ENCODE data around the gene ABHD13.

The ABHD13 gene

DNA sequence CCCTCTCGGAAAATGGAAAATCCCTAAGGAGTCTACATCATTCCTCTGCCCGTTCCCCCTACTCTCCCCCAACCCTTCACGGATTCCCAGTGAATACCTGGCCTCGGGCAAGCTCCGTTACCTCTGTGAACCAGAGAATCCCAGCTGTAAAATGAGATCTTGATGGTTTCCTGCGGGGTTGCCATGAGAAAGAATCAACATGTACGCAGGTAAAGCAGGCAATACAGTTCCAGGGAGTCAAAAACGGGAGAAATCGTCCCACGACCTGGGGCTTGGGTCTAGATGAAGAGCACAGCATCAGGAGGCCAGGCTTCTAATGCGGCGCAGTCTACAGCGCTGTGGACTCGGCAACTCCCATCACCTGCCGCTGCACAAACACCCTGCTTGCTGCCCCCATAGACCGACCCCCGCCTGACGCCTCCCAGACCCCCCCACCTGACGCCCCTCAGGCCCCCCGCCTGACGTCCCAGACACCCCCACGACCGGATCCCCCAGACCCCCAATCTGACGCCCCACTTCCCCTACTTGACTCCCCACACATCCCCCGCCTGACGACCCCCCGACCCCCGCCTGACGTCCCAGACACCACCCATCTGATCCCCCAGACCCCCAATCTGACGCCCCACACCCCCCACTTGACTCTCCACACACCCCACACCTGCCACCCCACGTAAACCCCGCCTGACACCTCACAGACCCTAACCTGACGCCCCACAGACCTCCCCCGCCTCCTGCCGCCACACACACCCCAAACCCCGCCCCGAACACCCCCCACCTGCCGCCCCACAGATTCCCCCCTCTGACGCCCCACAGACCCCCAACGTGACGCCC, 3.5 kb upstream of the ABHD13 start:
- no peak for TF ChIP-seq SIN3A (IDR thresholded peaks at IDR 0.05; ENCODE audit: borderline replicate concordance, insufficient read depth, low read length)
- TF ChIP-seq TAF1 (IDR thresholded peaks at IDR 0.05; ENCODE audit: borderline replicate concordance, insufficient read depth, low read length) = no peak
- no peak for TF ChIP-seq POLR2AphosphoS5 (IDR thresholded peaks at IDR 0.05; ENCODE audit: low read depth, low read length)
- TF ChIP-seq, protein P1, sequence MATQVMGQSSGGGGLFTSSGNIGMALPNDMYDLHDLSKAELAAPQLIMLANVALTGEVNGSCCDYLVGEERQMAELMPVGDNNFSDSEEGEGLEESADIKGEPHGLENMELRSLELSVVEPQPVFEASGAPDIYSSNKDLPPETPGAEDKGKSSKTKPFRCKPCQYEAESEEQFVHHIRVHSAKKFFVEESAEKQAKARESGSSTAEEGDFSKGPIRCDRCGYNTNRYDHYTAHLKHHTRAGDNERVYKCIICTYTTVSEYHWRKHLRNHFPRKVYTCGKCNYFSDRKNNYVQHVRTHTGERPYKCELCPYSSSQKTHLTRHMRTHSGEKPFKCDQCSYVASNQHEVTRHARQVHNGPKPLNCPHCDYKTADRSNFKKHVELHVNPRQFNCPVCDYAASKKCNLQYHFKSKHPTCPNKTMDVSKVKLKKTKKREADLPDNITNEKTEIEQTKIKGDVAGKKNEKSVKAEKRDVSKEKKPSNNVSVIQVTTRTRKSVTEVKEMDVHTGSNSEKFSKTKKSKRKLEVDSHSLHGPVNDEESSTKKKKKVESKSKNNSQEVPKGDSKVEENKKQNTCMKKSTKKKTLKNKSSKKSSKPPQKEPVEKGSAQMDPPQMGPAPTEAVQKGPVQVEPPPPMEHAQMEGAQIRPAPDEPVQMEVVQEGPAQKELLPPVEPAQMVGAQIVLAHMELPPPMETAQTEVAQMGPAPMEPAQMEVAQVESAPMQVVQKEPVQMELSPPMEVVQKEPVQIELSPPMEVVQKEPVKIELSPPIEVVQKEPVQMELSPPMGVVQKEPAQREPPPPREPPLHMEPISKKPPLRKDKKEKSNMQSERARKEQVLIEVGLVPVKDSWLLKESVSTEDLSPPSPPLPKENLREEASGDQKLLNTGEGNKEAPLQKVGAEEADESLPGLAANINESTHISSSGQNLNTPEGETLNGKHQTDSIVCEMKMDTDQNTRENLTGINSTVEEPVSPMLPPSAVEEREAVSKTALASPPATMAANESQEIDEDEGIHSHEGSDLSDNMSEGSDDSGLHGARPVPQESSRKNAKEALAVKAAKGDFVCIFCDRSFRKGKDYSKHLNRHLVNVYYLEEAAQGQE (IDR thresholded peaks at IDR 0.05; ENCODE audit: insufficient read depth in 1 of 2, low read depth in 2 of 2, low read length in 2 of 2) = no peak
- no peak for TF ChIP-seq FOXP2 (optimal IDR thresholded peaks at IDR 0.05; ENCODE audit: borderline replicate concordance, extremely low read depth, extremely low read length, insufficient read depth)

DNA sequence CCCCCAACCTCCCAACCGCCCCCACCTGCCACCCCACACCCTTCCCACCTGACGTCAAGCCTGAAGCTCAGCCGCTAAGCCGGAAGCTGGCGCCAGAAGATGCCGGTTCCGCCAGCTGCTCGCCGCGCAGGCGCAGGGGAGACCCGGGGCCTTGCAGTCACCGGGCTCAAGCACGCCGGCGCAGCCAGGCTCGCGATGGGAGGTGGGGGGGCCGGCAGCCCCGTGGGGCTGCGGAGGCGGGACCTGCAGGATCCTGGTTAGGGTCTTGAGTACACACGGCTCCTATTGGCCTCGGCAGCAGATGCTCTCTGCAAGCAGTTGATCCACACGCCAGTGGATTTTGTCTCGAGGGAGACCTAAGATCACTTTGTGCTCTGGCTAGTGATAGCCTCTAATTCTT, 2.8 kb upstream of the ABHD13 start, which contains the start of gene LIG4:
LIG4 (minus strand) TSS at position 101 of the 400 bp plus-strand sequence. CDS start 4,268 bp downstream, outside the sequence.
- no peak for TF ChIP-seq TAF1 (IDR thresholded peaks at IDR 0.05; ENCODE audit: borderline replicate concordance, insufficient read depth, low read length)
- peak; percentile 66 for TF ChIP-seq POLR2AphosphoS5 (IDR thresholded peaks at IDR 0.05; ENCODE audit: low read depth, low read length)
- peak; percentile 71 for TF ChIP-seq FOXP2 (optimal IDR thresholded peaks at IDR 0.05; ENCODE audit: borderline replicate concordance, extremely low read depth, extremely low read length, insufficient read depth)
- TF ChIP-seq, protein P1 (IDR thresholded peaks at IDR 0.05; ENCODE audit: insufficient read depth in 1 of 2, low read depth in 2 of 2, low read length in 2 of 2) = no peak
- no peak for TF ChIP-seq SIN3A (IDR thresholded peaks at IDR 0.05; ENCODE audit: borderline replicate concordance, insufficient read depth, low read length)

DNA sequence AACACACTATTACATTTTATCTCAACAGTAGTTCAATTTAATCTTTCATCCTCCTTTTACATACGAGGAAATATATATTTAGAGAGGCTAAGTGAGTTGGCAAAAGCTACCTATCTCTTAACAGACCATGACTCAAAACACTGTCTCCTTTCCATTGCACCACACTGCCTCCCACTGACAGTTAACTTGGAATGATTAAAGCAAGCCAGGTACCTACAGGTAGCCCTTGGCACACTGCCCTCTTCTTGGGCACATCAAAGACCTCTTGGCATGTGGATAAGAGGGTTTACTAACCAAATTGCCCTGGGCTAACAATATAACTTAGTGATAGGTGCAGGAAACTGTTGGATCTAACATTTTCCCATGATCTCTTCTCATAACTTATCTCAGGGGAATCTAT, 1.8 kb downstream of the ABHD13 start:
- TF ChIP-seq FOXP2 (optimal IDR thresholded peaks at IDR 0.05; ENCODE audit: borderline replicate concordance, extremely low read depth, extremely low read length, insufficient read depth) (no peak), POLR2AphosphoS5 (IDR thresholded peaks at IDR 0.05; ENCODE audit: low read depth, low read length) (no peak), SIN3A (IDR thresholded peaks at IDR 0.05; ENCODE audit: borderline replicate concordance, insufficient read depth, low read length) (no peak), TAF1 (IDR thresholded peaks at IDR 0.05; ENCODE audit: borderline replicate concordance, insufficient read depth, low read length) (no peak)
- TF ChIP-seq, protein P1 (IDR thresholded peaks at IDR 0.05; ENCODE audit: insufficient read depth in 1 of 2, low read depth in 2 of 2, low read length in 2 of 2) = no peak

DNA sequence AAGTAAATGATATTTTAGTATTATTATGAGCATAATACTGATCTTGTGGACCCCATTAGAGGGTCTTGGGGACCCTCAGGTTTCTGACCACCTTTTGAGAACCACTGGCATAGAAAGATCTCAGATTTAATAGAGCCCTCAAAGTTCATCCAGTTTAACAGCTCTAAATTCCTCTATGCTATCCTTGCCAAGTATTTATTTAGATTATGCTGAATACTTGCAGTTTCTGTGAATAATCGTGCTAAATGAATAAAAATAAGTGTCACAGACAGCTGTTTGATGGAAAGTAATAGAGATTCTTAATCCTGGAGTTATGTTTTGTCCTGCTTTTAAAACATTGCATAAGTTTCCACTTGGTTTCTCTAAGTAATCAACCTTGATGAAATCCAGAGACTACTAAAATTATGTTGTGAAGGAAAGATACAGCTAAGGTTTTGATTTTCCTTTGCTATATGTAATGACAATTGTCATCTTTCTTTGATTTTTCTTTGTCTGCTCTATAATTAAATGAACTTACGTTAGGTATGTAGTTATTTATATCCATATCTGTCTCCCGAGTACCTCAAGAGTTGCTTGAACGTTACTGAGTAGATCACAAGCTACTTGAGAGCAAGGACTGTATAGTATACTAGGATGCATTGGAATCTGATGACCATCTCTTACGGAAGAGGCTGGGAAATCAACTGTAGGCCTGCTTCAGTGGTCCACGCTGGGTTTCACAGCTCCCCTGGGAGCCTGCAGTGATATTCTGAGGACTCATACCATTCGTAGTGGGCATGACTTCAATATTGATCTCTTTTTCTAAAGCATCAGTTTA, 5.7 kb downstream of the ABHD13 start:
- no peak for TF ChIP-seq SIN3A (IDR thresholded peaks at IDR 0.05; ENCODE audit: borderline replicate concordance, insufficient read depth, low read length)
- TF ChIP-seq, protein P1 (IDR thresholded peaks at IDR 0.05; ENCODE audit: insufficient read depth in 1 of 2, low read depth in 2 of 2, low read length in 2 of 2) = no peak
- TF ChIP-seq POLR2AphosphoS5 (IDR thresholded peaks at IDR 0.05; ENCODE audit: low read depth, low read length) = no peak
- TF ChIP-seq FOXP2 (optimal IDR thresholded peaks at IDR 0.05; ENCODE audit: borderline replicate concordance, extremely low read depth, extremely low read length, insufficient read depth) = no peak
- no peak for TF ChIP-seq TAF1 (IDR thresholded peaks at IDR 0.05; ENCODE audit: borderline replicate concordance, insufficient read depth, low read length)
